AG08396 (cell line): ENCODE results near the gene TERB2.
"Not testable (repeated sequence)": the region's sequence is repeated elsewhere in the genome, so short reads cannot be mapped to it uniquely, and the experiment has no call there.

Source experiments
- DNase-seq: peaks from one replicate; pipeline ENCODE4 v3.0.0; 2012; ENCODE audit warnings: low spot score, mixed read lengths

Gene TERB2

DNA sequence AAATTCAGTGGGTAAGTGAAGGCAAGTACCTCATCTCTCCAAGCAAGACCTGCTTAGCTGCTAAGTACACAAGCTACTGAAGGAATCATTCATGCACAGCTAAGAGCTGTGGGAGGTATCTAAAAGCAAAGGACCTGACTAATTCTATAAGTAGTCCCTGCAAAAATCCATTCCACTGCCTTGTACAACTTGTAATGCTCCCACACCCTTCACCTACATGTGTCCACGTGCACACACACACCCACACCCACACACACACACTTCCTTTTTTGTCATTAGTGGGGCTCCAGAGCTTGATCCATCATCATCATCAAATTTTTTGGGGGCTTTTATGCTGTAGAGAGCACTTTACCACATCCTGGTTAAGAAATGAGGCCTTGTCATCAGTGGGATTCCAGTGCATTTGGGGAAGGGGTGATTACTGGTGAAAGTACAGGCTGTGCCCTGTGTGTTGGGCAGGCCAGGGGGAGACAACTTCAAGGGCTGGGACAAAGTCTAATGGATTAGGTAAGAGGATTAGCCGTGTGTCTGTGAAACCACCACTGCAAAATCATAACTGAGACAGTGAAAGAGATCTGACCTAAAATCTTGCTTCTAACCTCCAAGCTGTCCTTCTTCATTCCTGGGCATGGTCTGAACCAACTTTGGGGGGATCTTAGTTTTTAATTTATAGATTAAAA lies 47.4 kb downstream of the TERB2 start:
- not testable (repeated sequence) for DNase-seq

DNA sequence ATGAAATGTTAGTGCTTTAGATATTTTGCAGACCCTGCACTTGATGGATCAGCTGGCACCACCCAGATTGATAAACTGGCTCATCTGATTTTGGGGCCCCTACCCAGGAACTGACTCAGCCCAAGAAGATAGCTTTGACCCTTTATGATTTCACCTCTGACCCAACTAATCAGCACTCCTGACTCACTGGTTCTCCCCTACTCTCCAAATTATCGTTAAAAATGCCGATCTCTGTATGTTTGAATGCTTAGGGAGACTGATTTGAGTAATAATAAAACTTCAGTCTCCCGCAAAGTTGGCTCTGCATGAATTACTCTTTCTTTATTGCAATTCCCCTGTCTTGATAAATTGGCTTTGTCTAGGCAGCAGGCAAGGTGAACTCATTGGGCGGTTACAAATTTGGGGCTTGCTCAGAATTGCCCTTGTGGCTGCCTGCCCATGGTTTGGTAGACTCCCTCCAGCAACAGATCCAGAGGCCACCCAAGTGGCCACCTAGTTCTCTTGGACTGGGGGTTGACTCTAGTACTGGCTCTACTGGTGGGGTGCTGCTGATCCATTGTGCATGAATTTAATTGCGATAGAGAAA lies 48.2 kb downstream of the TERB2 start:
- not testable (repeated sequence) for DNase-seq

DNA sequence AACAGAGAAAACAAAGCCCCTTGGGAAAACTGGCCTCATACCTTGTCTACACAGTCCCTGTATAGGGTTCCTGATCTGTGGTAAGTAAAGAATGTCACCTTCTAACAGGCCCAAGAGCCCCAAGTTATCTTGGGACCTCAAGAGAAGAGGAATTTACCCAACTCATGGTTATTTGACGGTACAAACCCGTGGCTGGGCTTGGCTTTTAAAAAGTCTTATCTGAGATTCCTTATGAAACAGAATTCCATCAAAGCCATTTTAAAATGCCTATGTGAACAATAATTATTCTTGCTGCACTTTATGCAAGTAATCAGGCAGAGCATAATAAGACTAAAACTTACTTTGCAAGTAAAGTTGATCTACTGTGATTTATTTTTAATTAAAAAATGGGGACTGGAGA lies 52.6 kb downstream of the TERB2 start:
- no peak for DNase-seq

DNA sequence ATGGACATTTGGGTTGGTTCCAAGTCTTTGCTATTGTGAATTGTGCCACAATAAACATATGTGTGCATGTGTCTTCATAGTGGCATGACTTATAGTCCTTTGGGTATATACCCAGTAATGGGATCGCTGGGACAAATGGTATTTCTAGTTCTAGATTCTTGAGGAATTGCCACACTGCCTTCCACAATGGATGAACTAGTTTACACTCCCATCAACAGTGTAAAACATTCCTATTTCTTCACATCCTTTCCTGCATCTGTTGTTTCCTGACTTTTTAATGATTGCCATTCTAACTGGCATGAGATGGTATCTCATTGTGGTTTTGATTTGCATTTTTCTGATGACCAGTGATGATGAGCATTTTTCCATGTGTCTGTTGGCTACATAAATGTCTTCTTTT lies 58.6 kb downstream of the TERB2 start:
- DNase-seq, result not testable (repeated sequence)

DNA sequence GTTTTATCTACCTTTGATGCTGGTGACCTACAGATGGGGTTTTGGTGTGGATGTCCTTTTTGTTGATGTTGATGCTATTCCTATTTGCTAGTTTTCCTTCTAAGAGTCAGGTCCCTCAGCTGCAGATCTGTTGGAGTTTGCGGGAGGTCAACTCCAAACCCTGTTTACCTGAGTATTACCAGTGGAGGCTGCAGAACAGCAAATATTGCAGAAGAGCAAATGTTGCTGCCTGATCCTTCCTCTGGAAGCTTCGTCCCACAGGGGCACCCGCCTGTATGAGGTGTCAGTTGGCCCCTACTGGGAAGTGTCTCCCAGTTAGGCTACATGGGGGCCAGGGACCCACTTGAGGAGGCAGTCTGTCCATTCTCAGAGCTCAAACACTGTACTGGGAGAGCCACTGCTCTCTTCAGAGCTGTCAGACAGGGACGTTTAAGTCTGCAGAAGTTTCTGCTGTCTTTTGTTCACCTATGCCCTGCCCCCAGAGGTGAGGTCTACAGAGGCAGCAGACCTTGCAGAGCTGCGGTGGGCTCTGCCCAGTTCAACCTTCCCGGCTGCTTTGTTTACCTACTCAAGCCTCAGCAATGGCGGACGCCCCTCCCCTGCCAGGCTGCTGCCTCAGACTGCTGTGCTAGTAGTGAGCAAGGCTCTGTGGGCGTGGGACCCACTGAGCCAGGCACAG lies 63.9 kb downstream of the TERB2 start:
- DNase-seq, result not testable (repeated sequence)

DNA sequence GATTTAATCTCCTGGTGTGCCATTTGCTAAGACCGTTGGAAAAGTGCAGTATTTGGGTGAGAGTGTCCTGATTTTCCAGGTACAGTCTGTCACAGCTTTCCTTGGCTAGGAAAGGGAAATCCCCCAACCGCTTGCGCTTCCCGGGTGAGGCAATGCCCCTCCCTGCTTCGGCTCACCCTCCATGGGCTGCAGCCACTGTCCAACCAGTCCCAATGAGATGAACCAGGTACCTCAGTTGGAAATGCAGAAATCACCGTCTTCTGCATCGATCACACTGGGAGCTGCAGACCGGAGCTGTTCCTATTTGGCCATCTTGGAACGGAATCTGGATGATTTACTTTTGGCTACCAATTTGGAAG lies 64.4 kb downstream of the TERB2 start:
- not testable (repeated sequence) for DNase-seq

DNA sequence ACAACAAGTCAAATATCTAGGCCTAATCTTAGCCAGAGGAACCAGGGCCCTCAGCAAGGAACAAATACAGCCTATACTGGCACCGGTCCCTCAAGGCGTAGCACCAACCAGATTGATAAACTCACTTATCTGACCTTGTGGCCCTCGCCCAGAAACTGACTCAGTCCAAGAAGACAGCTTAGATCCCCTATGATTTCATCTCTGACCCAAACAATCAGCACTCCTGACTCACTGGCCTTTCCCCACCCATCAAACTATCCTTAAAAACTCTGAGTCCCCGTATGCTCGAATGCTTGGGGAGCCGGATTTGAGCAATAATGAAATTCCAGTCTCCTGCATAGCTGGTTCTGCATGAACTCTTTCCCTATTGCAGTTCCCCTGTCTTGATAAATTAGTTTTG lies 64.9 kb downstream of the TERB2 start:
- no peak for DNase-seq

DNA sequence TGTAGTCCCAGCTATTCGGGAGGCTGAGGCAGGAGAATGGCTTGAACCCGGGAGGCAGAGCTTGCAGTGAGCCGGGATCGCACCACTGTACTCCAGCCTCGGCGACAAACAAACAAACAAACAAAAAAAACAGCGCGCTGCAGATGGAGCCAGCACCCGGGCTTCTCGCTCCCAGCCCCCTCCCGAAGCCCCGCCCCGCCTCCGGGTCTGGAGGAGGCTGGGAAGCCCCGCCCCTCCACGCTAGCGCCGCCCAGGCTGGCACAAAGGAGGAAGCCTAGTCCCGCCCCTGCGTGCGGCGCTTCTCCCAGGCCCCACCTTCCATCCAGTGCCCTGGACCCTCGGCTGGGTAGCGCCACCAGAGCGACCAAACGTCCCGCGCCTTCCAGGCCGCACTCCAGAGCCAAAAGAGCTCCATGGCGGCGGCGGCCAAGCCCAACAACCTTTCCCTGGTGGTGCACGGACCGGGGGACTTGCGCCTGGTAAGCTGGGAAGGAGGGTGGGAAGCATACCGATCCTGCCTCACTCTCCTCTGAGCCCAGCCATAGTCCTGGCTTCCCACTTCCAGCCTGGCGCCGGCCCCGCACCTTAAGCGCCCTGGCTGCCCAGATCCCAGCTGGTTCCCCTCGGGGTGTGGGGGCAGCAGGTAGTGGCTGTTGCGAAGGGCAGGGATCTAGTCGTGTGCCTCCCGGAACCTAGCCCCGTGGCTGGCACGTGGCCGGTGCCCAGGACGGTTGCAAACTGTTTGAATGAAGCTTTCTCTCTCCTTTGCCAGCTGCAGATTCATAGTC lies 66.6 kb downstream of the TERB2 start, which contains the start of gene SORD:
SORD (plus strand) TSS at position 325 of the 788 bp plus-strand sequence; CDS start at position 414, 89 bp downstream.
- peak; percentile 96 for DNase-seq

DNA sequence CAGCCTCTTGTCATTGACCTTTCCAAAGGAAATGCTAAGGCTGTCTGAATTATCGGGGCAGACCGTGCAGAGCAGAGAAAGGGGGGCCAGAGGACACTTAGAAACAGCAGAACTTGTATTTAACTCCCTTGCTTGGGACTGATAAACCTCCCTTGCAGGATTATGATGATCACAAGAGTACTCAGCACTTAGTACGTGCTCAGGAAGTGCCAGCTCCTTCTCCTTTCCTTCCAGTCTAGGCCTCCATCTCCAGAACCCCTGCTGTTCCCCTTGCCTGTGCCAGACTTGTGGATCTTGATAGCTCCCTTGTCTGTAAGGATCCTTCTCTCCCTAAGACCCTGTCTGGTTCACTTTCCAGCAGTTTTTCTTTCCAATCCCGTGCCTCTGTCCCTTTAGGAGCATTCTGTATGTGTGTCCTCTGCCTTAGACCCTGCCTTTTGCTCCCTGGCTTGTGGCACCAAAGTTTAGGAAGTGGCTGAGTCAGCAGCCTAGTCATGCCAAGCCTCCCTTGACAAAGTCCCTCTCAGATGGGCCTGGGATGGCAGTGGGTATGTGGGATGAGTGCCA lies 67.3 kb downstream of the TERB2 start:
- DNase-seq, result peak; percentile 22

DNA sequence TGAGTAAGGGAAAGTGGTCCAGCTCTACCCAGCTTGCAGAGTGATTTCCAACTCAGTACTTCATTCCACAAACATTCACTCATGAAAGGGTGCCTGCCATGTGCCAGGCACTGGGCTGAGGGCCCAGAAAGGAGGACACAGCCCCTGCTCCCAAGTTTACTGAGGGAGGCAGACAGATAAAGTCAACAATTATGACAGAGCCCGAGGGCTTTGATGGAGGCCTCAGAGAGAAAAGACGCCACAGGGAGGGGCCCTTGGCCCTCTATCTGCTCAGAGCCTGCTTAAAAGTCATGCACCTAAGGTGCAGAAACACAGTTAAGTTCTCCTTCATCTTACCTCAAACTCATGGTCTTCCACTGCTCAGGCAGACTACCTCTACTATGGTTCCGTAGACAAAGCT lies 68.2 kb downstream of the TERB2 start:
- not testable (repeated sequence) for DNase-seq

DNA sequence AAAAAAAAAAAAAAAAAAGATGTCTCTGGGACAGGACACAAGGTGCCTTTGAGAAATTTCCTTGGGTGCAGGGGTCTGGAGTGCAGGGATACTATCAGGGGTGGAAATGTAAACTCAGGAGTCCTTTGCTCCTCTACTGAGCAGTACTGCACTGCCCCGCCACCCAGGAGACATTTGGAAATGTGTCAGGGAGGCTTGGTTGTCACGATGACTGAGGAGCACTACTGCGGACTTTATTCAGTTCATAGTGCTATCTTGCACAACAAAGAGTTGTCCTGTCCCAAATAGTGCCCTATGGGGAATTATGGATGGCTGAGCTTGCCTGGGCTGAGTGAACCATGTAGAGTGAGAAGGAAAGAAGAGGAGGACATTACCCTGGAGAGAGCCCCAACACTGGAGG lies 69.1 kb downstream of the TERB2 start:
- not testable (repeated sequence) for DNase-seq

DNA sequence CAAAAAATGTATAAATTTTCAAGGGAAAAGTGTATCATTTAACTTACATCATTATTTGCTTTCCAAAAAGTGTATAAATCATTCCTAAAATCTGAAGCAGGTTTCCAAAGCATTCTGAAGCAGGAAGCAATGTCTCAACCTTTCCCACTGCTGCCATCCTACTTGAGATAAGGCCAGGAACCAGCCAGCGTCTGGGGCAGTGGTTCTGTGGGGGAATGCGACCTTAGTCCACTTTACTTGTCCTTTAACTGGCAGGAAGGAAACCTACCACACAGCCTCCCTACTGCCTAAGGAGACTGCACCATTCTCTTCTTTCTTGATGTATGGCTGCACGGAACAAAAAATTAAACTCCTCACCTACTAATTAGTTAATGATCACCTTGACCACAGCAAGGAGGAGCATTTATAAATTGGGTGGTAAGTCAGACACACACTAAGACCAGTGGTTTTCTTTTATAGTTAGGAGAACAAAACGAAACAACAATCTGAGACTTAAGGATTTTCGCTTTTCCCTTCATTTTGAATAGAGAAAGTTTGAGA lies 70.2 kb downstream of the TERB2 start:
- DNase-seq, result no peak

DNA sequence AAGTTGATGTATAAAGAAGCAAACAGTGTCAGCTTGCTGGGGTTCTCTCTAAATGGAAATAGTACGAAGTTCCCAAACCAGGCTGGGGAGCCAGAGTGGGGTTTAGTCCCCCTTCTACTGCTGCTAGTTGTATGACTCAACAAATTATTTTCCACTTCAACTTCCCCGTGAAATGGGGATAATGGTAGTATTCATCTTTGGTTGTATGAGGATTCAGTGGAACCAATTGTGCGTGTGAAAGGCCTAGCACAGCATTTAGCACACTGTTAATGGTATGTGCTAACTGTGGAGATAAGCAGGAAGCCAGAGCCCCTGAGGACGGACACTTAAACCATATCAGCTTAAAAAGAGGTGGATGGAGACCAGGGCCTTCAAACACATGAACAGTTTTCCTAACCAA lies 70.7 kb downstream of the TERB2 start:
- DNase-seq, result no peak
